Amniotic stem cell (primary cell): ENCODE data around the gene CDK5RAP3.
"Not testable (repeated sequence)": the region's sequence is repeated elsewhere in the genome, so short reads cannot be mapped to it uniquely, and the experiment has no call there.

ENCODE experiments used
- DNase-seq: peaks from one replicate; lab custom pipeline; 2025; lab: John Stamatoyannopoulos, UW

The CDK5RAP3 gene

DNA sequence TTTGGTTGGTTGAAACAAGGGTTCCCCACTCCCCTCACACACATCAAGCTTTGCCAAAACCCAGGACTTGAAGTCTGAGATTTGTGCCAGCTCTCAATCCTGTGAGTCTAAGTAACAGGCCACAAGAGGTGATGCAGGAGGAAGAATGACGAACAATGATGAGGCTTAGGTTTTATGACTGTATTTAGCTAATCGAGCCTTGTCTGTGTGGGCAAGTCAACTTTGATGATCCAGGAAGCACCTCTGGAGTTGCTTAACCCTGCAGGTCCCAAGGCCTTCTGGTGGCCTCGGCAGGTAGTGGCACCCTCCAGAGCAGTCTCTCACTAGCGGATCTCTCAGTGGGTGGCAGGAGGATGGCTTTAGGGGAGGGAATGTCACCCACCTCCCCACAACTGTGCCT is 28.7 kb downstream of the CDK5RAP3 start:
- no peak for DNase-seq

DNA sequence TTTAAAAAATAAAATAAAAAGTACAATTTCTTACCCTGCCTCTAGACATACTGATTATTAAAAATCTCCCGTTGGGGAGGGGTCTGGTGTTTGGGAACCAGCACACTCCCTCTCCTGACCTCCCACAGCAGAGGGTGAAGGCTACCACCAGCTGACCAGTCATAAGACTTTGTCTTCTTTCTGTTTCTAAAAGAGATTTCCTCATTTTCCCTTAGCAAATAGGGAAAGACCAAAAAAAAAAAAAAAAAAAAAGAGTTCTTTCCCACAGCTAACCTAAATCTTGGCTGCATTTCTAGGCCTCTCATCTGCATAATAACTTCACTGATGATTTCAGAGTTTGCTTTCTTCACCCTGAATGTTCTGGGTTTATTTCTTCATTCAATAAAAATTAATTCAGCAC is 30.3 kb downstream of the CDK5RAP3 start:
- DNase-seq, result no peak

DNA sequence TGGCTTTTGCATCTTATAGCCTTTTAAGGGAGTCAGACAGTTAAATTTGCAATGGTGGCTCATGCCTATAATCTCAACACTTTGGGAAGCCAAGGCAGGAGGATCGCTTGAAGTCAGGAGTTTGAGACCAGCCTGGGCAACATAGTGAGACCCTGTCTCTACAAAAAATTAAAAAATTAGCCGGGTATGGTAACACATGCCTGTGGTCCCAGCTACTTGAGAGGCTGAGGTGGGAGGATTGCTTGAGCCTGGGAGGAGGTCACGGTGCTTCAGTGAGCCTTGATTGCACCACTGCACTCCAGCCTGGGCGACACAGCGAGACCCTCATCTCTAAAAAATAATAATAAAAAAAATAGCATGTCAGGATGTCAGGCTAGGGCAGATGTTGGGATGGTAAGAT is 30.7 kb downstream of the CDK5RAP3 start:
- not testable (repeated sequence) for DNase-seq

DNA sequence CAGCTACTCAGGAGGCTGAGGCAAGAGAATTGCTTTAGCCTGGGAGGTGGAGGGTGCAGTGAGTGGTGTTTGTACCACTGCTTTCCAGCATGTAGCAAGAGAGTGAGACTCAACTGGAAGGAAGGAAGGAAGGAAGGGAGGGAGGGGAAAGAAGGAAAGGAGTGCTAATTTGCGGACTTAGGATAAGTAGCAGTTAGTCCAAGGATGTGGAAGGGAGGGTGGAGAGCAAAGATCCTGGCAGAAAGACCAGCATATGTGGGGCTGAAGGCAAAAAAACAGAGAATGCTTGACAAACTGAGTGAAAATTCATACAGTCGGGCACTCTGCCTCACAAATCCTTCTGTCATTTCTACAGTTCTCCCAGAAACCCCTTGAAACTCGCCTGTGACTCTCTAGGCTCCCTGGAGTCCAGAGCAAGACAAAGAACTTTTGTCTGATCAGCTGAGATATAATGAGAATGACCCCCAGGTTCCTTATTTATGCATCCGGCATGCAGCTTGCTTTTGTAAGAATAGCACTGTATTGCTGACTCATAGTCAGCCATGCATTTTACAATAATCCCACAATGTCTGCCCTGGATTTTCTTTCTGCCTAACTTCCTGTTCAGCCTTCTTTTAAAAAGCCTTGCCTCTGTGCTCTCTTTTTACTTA is 31.5 kb downstream of the CDK5RAP3 start:
- DNase-seq, result peak; percentile 57

DNA sequence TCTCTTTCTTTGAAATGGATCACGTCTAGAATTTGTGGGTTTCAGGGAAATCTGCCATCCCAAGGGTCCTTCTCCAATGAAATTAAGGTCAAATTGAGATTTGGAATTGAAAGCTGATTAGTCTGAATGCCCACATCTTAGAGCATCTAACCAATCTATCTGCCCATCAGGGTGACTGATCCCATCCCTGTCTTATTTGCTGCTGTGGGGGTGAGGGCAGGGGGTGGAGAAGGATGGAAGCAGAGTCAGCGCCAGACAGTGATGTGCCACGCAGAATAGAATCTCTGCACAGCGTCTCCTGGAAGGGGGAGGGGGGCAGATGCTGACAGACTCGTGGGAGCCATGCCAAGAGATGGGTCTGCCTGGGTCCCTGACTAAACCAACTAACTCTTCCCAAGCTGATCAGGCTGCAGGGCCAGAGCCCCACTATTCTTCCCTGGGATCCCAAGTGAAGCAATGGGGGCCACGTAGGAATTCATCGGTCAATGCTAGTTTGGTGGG is 32.1 kb downstream of the CDK5RAP3 start:
- no peak for DNase-seq

DNA sequence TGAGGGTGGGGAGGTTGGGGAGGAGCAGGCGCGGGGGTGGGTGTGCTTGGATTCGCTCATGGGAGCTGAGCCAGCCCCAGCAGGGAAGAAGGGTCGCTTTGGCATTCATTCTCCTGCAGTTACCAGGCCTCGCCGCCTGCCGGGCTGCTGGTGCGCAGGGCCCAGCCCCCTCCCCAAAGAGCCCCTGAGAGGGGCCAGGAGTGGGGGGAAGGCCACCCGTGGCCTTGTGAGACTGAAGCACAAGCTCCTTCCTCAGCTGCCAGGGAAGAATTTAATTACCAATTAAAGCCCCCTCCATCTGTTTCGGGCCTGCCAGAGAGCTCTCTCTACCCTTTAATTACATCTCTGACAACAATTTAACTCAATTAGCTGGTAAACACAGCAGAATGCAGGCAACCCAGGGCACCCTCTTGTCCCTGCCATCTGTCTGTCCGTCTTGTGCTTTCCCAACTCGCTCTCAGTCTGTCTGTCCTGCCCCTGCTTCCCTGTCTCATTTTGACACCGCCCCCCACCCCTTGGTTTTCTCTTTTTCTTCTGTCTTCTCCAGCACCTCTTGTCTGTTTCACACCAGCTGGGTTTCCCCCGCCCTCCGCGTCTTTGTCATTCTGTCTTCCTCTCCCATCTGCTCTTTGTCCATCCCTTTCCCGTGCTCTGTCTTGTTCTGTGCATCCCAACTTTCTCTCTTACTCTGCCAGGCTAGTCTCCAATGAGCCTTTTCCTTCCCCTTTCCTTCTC is 32.7 kb downstream of the CDK5RAP3 start:
- no peak for DNase-seq

DNA sequence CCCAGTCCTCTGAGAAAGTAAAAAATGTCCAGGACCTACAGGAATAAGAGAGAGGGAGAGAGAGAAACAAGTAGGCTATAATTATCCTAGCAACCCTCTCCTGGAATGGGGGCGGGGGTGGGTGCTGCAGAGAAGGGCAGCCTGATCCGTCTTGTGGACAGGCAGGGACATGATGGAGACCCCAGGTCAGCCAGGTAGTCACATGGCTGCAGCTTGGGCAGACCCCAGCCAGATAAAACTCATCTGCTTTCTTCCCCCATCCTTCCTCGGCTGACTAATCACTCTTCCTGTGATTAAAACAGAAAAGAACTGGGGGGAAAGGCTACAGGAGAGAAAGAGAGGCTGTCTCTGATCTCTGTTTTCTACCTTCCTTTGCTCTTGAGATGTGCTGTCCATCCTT is 34.1 kb downstream of the CDK5RAP3 start:
- DNase-seq, result no peak

DNA sequence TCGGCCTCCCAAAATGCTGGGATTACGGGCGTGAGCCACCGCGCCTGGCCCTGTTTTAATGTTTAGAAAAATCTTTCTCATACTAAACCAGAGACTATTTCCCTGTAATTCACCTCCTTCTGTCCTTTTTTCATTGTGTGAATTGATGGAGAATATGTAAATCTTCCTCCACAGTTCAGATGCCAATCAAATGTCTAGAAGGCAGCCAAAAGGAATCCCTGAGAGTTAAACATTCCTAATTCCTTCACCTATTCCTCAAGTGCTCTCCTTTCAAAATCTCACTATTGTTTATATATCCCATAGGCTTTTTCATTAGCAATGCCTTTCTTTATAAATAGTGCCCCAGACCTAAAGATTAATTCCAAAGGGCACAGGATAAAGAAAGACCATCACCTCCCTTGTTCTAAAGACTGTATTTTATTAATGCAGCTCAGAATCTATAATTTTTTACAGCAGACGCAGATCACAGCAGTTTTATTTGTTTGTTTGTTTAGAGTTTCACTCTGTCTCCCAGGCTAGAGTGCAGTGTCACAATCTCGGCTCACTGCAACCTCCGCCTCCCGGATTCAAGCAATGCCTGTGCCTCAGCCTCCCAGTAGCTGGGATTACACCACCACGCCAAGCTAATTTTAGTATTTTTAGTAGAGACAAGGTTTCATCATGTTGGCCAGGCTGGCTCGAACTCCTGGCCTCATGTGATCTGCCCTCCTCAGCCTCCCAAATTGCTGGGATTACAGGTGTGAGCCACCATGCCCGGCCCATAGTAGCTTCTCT is 36.2 kb downstream of the CDK5RAP3 start:
- no peak for DNase-seq

DNA sequence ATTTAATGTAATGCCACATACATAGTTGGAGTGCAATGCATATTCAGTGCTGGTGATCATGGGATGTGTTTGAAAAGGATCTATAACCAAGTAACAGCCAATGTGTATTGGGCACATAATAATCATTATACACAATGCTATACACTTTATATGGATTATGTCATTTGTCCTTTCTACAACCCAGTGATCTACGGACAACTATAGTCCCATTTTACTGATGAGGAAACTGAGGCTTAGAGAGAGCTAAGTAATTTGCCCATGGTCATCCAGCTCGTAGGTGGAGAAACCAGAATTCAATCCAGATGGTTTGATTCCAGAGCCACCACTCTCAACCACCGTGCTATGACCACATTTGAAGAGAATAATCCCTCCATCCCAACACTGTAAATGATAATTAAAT is 39.3 kb downstream of the CDK5RAP3 start:
- no peak for DNase-seq

DNA sequence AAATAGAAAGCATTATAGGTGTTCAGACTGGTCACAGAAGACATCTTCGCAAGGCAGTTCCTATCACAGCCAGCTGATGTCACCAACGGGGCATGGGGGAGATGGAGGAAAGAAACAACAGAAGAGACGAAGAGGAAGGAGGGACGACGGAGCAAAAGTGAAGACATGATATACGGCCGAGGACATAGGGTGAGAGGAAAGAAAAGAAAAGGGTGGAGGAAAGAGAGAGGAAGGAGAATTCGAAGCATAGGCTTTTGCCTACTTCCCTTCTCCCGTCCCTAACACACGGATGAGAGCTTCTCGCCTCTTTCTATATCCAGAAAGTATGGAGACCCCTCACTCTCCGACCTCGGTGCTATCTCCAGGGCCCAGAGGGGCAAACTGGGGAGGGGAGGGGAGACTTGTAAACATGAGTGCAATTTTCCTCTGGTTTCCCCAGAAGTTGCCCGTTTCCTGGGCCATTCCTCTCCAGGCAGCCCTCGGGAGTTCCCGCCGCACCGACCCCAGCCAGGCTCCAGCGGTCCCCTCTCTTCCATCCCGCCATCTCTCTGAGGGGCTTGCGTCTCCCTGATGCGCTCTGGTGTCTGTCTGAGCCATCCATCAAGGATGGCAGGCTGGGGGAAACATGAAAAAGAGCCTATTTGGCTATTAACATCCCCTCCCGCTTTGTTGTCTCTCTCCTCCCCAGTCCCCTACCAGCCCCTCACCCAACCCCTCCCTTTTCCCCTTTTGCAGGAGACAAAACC is 40.7 kb downstream of the CDK5RAP3 start:
- DNase-seq, result no peak

DNA sequence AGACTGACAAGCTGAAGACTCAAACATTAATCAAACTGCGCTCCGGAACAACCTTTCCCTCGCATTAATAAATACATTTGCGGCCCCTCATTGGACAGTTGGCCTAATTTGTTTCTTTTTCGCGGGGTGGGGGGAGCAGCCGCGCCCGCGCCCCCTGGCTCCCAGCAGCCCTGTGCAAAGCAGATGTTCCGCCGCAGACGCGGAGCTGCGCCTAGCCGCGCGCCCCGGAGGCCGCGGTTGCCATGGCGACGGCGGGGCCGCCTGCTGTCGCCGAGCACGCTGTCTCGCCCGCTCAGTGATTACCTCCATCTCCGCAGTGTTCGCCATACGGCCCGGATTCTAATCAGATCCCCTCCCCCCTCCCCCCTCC is 41.2 kb downstream of the CDK5RAP3 start:
- DNase-seq, result no peak

DNA sequence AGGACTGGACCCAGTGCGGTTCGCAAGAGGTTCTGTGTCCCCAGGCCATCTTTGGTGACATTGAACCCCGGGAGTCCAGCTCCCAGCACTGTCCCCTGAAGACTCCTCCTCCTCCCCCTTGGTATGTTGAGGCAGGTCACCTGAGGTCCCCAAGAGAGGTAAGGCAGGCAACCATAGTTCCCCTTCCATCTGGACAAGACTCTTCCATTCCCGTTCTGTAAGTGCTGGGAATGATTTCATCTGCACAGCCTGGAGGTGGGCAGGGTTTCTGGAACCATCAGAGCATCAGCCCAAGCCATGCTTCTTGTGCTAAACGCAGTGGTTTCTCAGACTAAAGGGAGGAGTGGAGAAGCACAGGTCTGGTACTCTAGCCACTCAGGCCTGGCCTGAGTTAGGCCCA is 41.7 kb downstream of the CDK5RAP3 start:
- DNase-seq, result no peak

DNA sequence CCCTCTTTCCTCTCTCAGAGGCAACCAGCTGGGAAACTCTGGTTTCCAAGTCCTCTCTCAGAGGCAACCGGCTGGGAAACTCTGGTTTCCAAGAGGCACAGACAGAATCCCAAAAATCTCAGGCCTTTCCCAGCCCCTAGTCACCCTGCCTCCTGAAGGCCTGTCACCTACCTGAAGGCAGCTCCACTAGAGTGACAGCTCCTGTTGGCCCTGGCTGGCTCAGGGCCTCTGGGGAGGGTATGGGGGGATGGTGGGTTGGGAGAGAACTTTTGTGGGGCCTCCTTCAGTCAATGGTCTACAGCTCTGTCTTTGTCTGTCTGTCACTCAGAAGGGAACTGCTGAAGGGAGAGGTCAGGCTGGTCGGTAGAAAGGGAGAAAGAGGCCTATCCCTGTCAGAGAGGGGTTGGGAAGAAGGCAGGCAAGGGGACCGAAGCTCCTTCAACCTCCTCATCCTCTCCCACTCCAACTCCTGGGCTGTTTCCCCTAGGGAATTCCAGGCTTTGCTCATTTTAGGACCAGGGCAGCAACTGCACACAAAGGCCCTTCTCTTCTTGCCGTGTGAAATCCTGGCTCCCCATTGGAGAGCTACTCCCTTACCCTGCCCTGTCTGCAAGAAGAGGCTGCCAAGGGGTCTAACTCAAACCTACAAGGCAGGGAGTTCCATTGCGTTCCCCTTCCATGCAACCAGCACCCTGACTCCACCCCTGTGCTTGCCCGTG is 43.1 kb downstream of the CDK5RAP3 start:
- no peak for DNase-seq

DNA sequence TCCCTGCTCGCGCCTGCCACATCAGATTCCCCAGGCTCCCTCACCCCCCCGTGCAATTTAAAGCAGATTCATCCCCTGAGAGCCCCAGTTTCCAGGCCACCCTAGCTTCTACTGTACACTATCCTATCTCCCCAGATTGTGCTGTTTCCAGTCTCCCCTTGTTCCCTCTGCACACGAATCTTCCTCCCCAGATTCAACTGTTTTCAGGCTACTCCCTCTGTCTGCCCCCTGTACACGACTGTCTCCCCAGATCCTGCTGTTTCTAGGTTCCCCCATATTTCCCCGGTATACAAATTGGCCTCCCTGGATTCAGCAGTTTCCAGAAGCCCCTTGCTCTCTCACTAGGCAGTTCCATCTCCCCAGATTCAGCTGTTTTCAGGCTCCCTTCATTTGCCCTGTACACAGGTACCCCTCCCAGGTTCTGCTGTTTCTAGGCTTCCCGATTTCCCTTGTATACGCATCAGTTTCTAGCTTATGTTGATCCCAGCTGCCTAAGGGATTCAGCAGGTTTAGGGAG is 43.7 kb downstream of the CDK5RAP3 start:
- no peak for DNase-seq

DNA sequence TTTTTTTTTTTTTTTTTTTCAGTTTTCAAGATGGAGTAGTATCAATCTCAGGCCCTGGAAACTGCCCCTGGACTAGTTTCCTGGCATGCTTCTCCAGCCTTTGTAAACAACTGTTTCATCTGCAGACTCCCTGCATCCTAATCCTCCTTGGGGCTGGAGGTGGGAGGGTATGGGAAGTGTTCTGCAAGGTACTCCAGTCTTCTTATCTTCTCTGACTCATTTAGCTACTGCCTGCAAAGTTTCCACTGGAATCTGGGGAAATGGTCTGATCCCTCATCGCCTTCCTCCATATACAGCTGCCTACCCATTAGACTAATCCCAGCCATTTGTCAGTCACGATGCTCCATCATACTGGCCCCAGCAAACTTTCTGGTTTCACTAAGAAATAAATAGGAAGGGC is 45.2 kb downstream of the CDK5RAP3 start:
- no peak for DNase-seq

DNA sequence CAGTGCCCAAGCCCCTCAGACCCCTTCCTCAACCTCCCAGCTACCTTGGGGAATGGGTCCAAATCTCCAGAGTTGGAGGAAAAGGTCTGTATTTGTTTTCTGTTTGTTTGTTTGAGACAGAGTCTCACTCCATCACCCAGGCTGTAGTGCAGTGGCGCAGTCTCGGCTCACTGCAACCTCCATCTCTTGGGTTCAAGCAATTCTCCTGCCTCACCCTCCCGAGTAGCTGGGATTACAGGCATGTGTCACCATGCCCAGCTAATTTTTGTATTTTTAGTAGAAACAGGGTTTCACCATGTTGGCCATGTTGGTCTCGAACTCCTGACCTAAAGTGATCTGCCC is 46.9 kb downstream of the CDK5RAP3 start:
- not testable (repeated sequence) for DNase-seq

DNA sequence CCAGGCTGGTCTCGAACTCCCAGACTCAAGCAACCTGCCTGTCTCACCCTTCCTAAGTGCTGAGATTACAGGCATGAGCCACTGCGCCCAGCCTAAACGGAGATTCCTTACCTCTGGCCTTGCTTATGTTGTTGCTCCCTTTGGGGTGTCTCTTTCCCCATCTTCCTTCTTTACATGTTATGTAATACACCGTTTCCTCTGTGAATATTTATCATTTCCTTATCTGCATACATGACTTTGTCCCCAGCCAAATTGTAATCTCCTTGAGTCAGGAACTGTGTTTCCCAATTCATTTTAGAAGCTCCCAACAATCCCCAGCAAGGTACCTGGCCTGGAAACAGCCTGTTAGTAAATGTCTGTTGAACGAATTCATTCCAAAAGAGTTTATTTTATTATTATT is 51.0 kb downstream of the CDK5RAP3 start:
- no peak for DNase-seq

DNA sequence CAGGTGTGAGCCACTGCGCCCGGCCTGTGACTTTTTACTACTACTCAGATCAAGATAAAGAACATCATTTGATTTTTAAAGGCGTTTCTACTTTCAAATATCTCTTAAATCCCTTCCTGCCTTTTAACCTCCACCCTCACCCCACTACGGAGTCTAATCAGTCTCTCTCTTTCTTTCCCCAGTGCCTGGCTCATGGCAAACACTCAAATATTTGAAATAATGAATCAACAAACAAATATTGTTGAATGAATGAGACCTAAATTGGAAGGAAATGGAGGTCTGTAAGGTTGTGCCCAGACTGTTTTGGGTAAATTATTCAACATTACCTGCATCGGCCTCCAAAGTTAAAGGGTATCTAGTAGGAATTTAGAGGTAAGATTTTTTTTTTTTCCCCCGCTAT is 52.0 kb downstream of the CDK5RAP3 start:
- DNase-seq, result no peak

DNA sequence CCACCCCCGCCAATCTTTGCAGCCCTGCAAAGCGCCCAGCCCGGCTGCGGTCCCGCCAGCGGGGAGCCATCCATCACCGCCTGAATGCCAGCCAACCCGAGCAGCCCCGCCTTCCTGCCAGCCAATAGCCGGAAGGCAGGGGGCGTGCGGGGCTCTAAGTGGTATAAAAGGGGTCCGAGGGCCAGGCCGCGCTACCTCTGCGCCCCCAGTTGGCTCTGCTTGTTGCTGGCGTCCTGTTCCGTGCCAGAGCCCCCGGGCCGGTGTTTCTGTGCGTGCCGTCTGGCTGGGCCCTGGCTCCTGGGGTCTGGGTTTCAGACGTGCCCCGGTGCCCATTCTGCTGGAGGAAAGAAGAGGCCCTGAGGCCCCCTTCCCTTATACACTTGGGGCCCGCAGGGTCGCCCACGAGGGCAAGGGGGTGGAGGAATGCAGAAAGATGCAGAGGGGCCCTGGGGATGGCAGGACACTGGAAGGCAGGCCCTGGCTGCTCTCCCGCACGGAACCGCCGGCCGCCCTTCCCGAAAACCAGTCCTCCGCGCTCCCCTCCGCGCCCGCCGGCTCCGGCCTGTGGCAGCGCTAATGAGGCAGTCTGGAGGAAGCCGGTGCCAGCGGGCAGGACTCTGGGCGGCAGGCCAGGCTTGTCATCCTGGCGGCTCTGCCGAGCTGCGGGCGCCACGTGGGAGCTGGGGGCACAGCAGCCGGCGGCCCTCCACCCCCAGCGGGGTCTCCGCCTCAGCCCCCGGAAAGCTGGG is 52.7 kb downstream of the CDK5RAP3 start:
- DNase-seq, result peak; percentile 42

DNA sequence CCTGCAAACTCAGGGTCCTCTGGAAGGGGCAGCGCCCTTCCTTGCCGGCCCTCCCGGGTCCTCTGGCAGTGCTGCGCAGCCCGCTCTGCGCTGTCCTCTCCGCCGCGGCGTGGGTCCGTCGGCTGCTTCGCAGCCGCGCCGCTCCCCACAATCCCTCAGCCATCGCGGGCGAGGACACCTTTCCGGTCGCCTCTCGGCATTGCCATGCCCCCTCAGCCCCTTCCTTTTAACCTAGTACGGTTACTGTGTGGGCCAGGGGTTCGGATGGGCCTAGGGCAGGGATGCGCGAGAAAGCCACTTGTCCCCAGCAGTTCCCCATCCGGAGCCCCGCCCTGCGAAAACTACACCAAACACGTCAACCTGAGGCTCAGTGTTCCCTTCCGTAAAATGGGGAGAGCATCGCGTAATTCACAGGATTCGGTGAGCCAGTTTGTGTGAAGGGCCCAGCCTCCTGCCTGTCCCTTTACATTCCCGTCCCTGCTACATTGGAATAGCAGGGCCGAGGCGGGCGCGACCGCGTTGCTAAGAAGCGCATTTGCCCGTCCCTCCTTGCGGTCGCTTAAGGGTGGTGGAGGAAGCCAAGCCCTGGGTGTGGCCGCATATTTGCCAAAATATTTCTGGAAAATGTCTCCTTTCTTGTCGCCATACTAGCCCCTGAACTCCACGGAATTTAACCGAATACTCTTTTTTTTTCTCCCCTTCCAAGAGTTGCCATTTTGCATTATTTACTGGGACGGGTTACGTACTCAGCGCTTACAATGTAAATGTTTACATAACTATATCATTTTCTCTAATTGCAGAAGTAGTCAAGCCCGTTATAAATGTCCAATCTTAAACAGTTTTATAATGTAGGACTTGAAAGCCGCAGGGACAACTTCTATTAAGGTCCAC is 53.5 kb downstream of the CDK5RAP3 start:
- no peak for DNase-seq
